ENCODE measurements around the gene ENDOV.

DNA sequence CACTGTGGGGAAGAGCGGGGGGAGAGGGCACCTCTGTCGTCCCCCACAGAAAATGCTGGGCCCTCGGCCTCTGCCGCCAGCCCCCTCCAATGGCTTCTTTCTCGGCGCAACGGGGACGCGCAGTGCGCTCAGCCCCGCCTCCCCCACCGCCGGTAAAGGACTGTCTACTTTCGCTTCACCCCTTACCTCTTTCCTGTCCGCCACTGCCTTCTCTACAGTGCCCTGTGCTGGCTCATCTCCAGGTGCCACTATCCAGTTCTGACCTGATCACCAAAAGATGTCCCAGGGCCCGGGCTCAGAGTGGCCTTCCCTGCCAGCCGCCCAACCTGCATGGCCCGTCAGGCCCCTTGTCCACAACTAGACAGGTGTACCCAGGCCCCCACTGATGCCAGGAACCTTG lies 7.3 kb downstream of the ENDOV start:
- no peak for TF ChIP-seq TAF1 (IDR thresholded peaks at IDR 0.05; ENCODE audit: low read depth)
- TF ChIP-seq YY1 (IDR thresholded peaks at IDR 0.05; ENCODE audit: low read depth) = no peak
- TF ChIP-seq, protein P1, sequence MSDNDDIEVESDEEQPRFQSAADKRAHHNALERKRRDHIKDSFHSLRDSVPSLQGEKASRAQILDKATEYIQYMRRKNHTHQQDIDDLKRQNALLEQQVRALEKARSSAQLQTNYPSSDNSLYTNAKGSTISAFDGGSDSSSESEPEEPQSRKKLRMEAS (IDR thresholded peaks at IDR 0.05) = no peak
- no peak for TF ChIP-seq CREB1 (IDR thresholded peaks at IDR 0.05; ENCODE audit: low read depth)
- TF ChIP-seq ZBTB7A (IDR thresholded peaks at IDR 0.05; ENCODE audit: low read depth) = no peak
- no peak for TF ChIP-seq EP300 (IDR thresholded peaks at IDR 0.05; ENCODE audit: borderline replicate concordance)
- TF ChIP-seq, protein P2, sequence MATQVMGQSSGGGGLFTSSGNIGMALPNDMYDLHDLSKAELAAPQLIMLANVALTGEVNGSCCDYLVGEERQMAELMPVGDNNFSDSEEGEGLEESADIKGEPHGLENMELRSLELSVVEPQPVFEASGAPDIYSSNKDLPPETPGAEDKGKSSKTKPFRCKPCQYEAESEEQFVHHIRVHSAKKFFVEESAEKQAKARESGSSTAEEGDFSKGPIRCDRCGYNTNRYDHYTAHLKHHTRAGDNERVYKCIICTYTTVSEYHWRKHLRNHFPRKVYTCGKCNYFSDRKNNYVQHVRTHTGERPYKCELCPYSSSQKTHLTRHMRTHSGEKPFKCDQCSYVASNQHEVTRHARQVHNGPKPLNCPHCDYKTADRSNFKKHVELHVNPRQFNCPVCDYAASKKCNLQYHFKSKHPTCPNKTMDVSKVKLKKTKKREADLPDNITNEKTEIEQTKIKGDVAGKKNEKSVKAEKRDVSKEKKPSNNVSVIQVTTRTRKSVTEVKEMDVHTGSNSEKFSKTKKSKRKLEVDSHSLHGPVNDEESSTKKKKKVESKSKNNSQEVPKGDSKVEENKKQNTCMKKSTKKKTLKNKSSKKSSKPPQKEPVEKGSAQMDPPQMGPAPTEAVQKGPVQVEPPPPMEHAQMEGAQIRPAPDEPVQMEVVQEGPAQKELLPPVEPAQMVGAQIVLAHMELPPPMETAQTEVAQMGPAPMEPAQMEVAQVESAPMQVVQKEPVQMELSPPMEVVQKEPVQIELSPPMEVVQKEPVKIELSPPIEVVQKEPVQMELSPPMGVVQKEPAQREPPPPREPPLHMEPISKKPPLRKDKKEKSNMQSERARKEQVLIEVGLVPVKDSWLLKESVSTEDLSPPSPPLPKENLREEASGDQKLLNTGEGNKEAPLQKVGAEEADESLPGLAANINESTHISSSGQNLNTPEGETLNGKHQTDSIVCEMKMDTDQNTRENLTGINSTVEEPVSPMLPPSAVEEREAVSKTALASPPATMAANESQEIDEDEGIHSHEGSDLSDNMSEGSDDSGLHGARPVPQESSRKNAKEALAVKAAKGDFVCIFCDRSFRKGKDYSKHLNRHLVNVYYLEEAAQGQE (IDR thresholded peaks at IDR 0.05; ENCODE audit: low read depth) = no peak
- TF ChIP-seq EGR1 (IDR thresholded peaks at IDR 0.05) = no peak
- no peak for TF ChIP-seq TEAD4 (IDR thresholded peaks at IDR 0.05)
- TF ChIP-seq, protein P3, sequence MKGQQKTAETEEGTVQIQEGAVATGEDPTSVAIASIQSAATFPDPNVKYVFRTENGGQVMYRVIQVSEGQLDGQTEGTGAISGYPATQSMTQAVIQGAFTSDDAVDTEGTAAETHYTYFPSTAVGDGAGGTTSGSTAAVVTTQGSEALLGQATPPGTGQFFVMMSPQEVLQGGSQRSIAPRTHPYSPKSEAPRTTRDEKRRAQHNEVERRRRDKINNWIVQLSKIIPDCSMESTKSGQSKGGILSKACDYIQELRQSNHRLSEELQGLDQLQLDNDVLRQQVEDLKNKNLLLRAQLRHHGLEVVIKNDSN (IDR thresholded peaks at IDR 0.05) = no peak
- no peak for TF ChIP-seq TCF12 (IDR thresholded peaks at IDR 0.05; ENCODE audit: low read depth)
- no peak for TF ChIP-seq NFIC (IDR thresholded peaks at IDR 0.05)

All from Ishikawa (cell line).